HepG2 (cell line): Measurements from ENCODE around the gene TRIM7. TPM values are rescaled to one million over a fixed set of nuclear protein-coding genes. Genes with fewer than 3 reads are reported as not detected.

Source experiments
- ATAC-seq: fragments of 200-7000 bp; cut with Tn5 transposase; 3 replicates; pipeline ENCODE4 v1.9.1; 2020; ENCODE audit warnings: mild to moderate bottlenecking, moderate library complexity
- BruUV-seq: library from RNA; stranded (reverse); fragments of 400-500 nt; replicated peaks from 2 replicates; lab custom pipeline; 2021; lab: Mats Ljungman, UMichigan
- CTCF ChIA-PET: fragments of 300-600 bp; formaldehyde crosslinking; extraction: SDS; loops from one replicate; lab custom pipeline; 2021; ENCODE audit warnings: low total read pairs, inconsistent platforms, low intra/inter-chr PET ratio; lab: Yijun Ruan, JAX
- POLR2A ChIA-PET: fragments of 350-600 bp; sonication (Branson Sonifier 250); formaldehyde crosslinking; loops from one replicate; lab custom pipeline; 2020; ENCODE audit warnings: antibody characterized with exemption, inconsistent platforms; lab: Yijun Ruan, JAX
- DNase-seq: peaks from one replicate; pipeline ENCODE4 v3.0.0-alpha.2; 2015; ENCODE audit warnings: low spot score
- FAIRE-seq: peaks from 3 replicates; lab custom pipeline; 2011; peaks lifted over from hg19 to GRCh38; lab: Jason Lieb, UNC
- H2AFZ ChIP-seq: one replicate; pipeline ENCODE4 v1.6.1; 2011; ENCODE audit warnings: low read length, inconsistent platforms
- H3K27ac ChIP-seq: fragments of 300-600 bp; 3 replicates; pipeline ENCODE4 v1.8.0; 2011; ENCODE audit warnings: mixed run types, mild to moderate bottlenecking, mixed read lengths, low read length, inconsistent platforms; ENCODE audit not compliant: insufficient read depth; ENCODE audit errors: extremely low read length
- H3K27me3 ChIP-seq, 2 experiments: fragments of 200-600 bp in 1 of 2; 2 replicates in 1 of 2; 3 replicates in 1 of 2; pipeline versions ENCODE4 v1.6.0 to v1.8.0; 2011; ENCODE audit warnings: low read length in 2 of 2, mild to moderate bottlenecking in 2 of 2, moderate library complexity in 2 of 2, inconsistent platforms in 1 of 2; ENCODE audit not compliant: insufficient read depth in 2 of 2, control insufficient read depth in 1 of 2
- H3K36me3 ChIP-seq, 2 experiments: fragments of 200-600 bp in 1 of 2; replicated peaks in 1 of 2; 2 replicates in 1 of 2; 3 replicates in 1 of 2; pipeline versions ENCODE4 v1.5.1 to v1.8.0; 2011; ENCODE audit warnings: low read length in 2 of 2, inconsistent platforms in 1 of 2; ENCODE audit not compliant: insufficient read depth in 2 of 2, control insufficient read depth in 1 of 2
- H3K4me1 ChIP-seq: 2 replicates; pipeline ENCODE4 v1.5.1; 2012; ENCODE audit warnings: low read length, inconsistent platforms; ENCODE audit not compliant: insufficient read depth
- H3K4me2 ChIP-seq: 2 replicates; pipeline ENCODE4 v1.6.0; 2011; ENCODE audit warnings: low read depth, low read length, inconsistent platforms
- H3K4me3 ChIP-seq, 3 experiments: fragments of 200-600 bp in 1 of 3; sonication (generic), shearing (Covaris generic) in 1 of 3; replicated peaks in 1 of 3; 2 replicates each; pipeline ENCODE4 v1.5.1; 2011 to 2016; ENCODE audit warnings: low read length in 3 of 3, inconsistent platforms in 2 of 3, low read depth in 2 of 3, mild to moderate bottlenecking in 2 of 3, control low read depth in 1 of 3, mixed read lengths in 1 of 3; ENCODE audit not compliant: insufficient read depth in 1 of 3
- H3K79me2 ChIP-seq: one replicate; pipeline ENCODE4 v1.6.1; 2011; ENCODE audit warnings: low read length, inconsistent platforms; ENCODE audit not compliant: insufficient read depth
- H3K9ac ChIP-seq: 2 replicates; pipeline ENCODE4 v1.6.0; 2011; ENCODE audit warnings: mild to moderate bottlenecking, low read depth, low read length, inconsistent platforms; ENCODE audit not compliant: insufficient read depth
- H3K9me3 ChIP-seq: 2 replicates; pipeline ENCODE4 v1.5.1; 2012; ENCODE audit warnings: mild to moderate bottlenecking, low read length
- H4K20me1 ChIP-seq: 2 replicates; pipeline ENCODE4 v1.6.0; 2011; ENCODE audit warnings: inconsistent platforms, mild to moderate bottlenecking, low read length, moderate library complexity; ENCODE audit not compliant: insufficient read depth
- AGO2 ChIP-seq: fragments of 200-400 bp; formaldehyde crosslinking; optimal IDR thresholded peaks from 2 replicates; pipeline ENCODE3; 2017; ENCODE audit warnings: mild to moderate bottlenecking, low read depth, low read length, moderate library complexity
- DDIT3 ChIP-seq: sonication (generic); formaldehyde crosslinking; IDR thresholded peaks from 2 replicates; pipeline ENCODE4 v1.4.0; 2020; ENCODE audit warnings: mild to moderate bottlenecking, missing genetic modification reagents
- DNMT3B ChIP-seq: conservative IDR thresholded peaks from 2 replicates; pipeline ENCODE4 v1.6.1; 2016; ENCODE audit warnings: missing biosample characterization, control low read depth
- EP300 ChIP-seq, 3 experiments: sonication (generic) in 1 of 3; formaldehyde crosslinking in 1 of 3; IDR thresholded peaks; 2 replicates each; pipeline versions ENCODE4 v1.5.1 to v1.6.1; 2011 to 2020; ENCODE audit warnings: low read depth in 2 of 3, low read length in 2 of 3, borderline replicate concordance in 1 of 3, improper control_type of control experiment in 1 of 3, mild to moderate bottlenecking in 1 of 3, missing genetic modification reagents in 1 of 3, moderate library complexity in 1 of 3
- FOXA3 ChIP-seq: IDR thresholded peaks from 2 replicates; pipeline ENCODE4 v1.6.1; 2016; ENCODE audit warnings: missing genetic modification reagents, missing compliant biosample characterization
- KDM5A ChIP-seq: fragments of 200-600 bp; sonication (generic); IDR thresholded peaks from 2 replicates; pipeline ENCODE4 v1.7.0; 2018; ENCODE audit warnings: antibody characterized with exemption, mild to moderate bottlenecking, low read length, borderline replicate concordance
- MAFK ChIP-seq, 2 experiments: IDR thresholded peaks in 1 of 2; conservative IDR thresholded peaks in 1 of 2; 2 replicates each; pipeline ENCODE4 v1.6.1; 2011; ENCODE audit warnings: improper control_type of control experiment in 2 of 2, low read length in 2 of 2
- RBFOX2 ChIP-seq: fragments of 200-400 bp; formaldehyde crosslinking; IDR thresholded peaks from 2 replicates; pipeline ENCODE4 v1.6.1; 2017; ENCODE audit warnings: low read depth, mild to moderate bottlenecking, low read length
- SETDB1 ChIP-seq: sonication (generic); formaldehyde crosslinking; IDR thresholded peaks from 2 replicates; pipeline ENCODE4 v1.5.1; 2020; ENCODE audit warnings: missing genetic modification reagents, mild to moderate bottlenecking, borderline replicate concordance
- SIX1 ChIP-seq: sonication (generic); formaldehyde crosslinking; IDR thresholded peaks from 2 replicates; pipeline ENCODE4 v1.4.0; 2020; ENCODE audit warnings: missing genetic modification reagents, borderline replicate concordance
- SNAI1 ChIP-seq: sonication (generic); formaldehyde crosslinking; IDR thresholded peaks from 2 replicates; pipeline ENCODE4 v1.5.0; 2020; ENCODE audit warnings: mild to moderate bottlenecking, missing genetic modification reagents, borderline replicate concordance
- SNAPC4 ChIP-seq: sonication (generic); formaldehyde crosslinking; IDR thresholded peaks from 2 replicates; pipeline ENCODE4 v1.4.0; 2020; ENCODE audit warnings: mild to moderate bottlenecking, missing genetic modification reagents
- THRA ChIP-seq: sonication (generic); formaldehyde crosslinking; IDR thresholded peaks from 2 replicates; pipeline ENCODE4 v1.4.0; 2020; ENCODE audit warnings: missing genetic modification reagents, borderline replicate concordance
- ZBTB38 ChIP-seq: sonication (generic); formaldehyde crosslinking; IDR thresholded peaks from 2 replicates; pipeline ENCODE4 v1.5.1; 2020; ENCODE audit warnings: mild to moderate bottlenecking, missing genetic modification reagents
- ZBTB7A ChIP-seq: sonication (generic); formaldehyde crosslinking; IDR thresholded peaks from 2 replicates; pipeline ENCODE4 v1.8.0; 2022; ENCODE audit warnings: mild to moderate bottlenecking, missing genetic modification reagents
- ZFYVE20 ChIP-seq: sonication (generic); formaldehyde crosslinking; IDR thresholded peaks from 2 replicates; pipeline ENCODE4 v1.8.0; 2023; ENCODE audit warnings: low read depth, mild to moderate bottlenecking, moderate library complexity, missing genetic modification reagents, borderline replicate concordance
- ZNF251 ChIP-seq: sonication (generic); formaldehyde crosslinking; IDR thresholded peaks from 2 replicates; pipeline ENCODE4 v1.9.0; 2021; ENCODE audit warnings: mild to moderate bottlenecking, missing genetic modification reagents
- ZNF772 ChIP-seq: sonication (generic); formaldehyde crosslinking; IDR thresholded peaks from 2 replicates; pipeline ENCODE4 v1.5.0; 2020; ENCODE audit warnings: mild to moderate bottlenecking, missing genetic modification reagents
- WGBS: methylation state at CpG from one replicate; pipeline ENCODE4 v1.1.6; 2017; ENCODE audit warnings: low lambda C conversion rate; 5-methylcytosine and 5-hydroxymethylcytosine counted together
- in situ Hi-C: cut with HindIII; loops from 2 replicates; pipeline ENCODE4 v1.10.0; 2017; ENCODE audit warnings: low pct_unique_long_range_greater_than_20kb; ENCODE audit not compliant: extremely low pct_ligation_motif_present
- intact Hi-C: fragments of 100-400 bp; cut with micrococcal nuclease; formaldehyde crosslinking; loops from one replicate; pipeline ENCODE4 v1.10.0; 2022; ENCODE audit not compliant: unreplicated experiment
- polyA plus RNA-seq, 8 experiments: library from polyadenylated mRNA; depleted of rRNA in 3 of 8; stranded (reverse) in 7 of 8; unstranded in 1 of 8; fragments of >200 nt; fragmentation: Illumina TruSeq in 4 of 8; extraction: Trizol in 4 of 8; gene quantifications; 2 replicates each; pipeline versions ENCODE4 v1.2.1 to v1.2.3, GENCODE V29; 2011 to 2016; ENCODE audit warnings: low read depth in 4 of 8, missing spikeins in 1 of 8, mixed read lengths in 1 of 8; ENCODE audit not compliant: insufficient read depth in 1 of 8
- total RNA-seq, 5 experiments: library from RNA; depleted of rRNA; stranded (reverse); fragments of >200 nt; fragmentation: Illumina TruSeq; extraction: Trizol; gene quantifications; 2 replicates each; pipeline ENCODE4 v1.2.3, GENCODE V29; 2016; ENCODE audit warnings: low read depth in 1 of 5

Gene TRIM7
- total and polyA plus RNA-seq, 2 of the 13 experiments (the other 11 are each of a cell fraction or from before 2014, with no cell fraction given): 0.13 TPM; not detected in 1

GRCh38 chr5:181232593-181232992 is 27.6 kb upstream of the TRIM7 start:
- FAIRE-seq: no peak

More at GRCh38 chr5:181232593-181232992, 27.6 kb upstream of the TRIM7 start:
- no TSS peak for BruUV-seq
- in situ Hi-C loops (no loop called here), intact Hi-C loops (no loop called here)
- Histone ChIP-seq H3K79me2 (no peaks in the 10 kb centered on the region), H3K4me3 (no peak overlapping the region), H3K36me3 (peaks cover 25 to 67% of the 10 kb centered on the region in 2 experiments), H3K4me1 (peaks cover 8% of the 10 kb centered on the region; the same call in 1 of the 2 replicates), H3K4me2 (no peak overlapping the region), H2AFZ (no peak overlapping the region), H3K27ac (no peak overlapping the region), H3K9me3 (no peaks in the 10 kb centered on the region), H3K9ac (no peak overlapping the region), H4K20me1 (peaks cover 20% of the 10 kb centered on the region), H3K27me3 (no peaks in the 10 kb centered on the region)
- TF ChIP-seq ZFYVE20 (CRISPR knock-in tag) (no peak), DDIT3 (no peak), SNAI1 (CRISPR knock-in tag) (no peak), FOXA3 (CRISPR knock-in tag) (no peak), MAFK (conservative IDR thresholded peaks at IDR 0.05 in 1 of 2, IDR thresholded peaks at IDR 0.05 in 1 of 2; ENCODE audit: low read length in 2 of 2) (no peak), ZBTB7A (no peak), SNAPC4 (CRISPR knock-in tag) (no peak), RBFOX2 (peak; percentile 46; the same call in 1 of the 2 replicates), KDM5A (no peak), ZNF772 (CRISPR knock-in tag) (no peak), AGO2 (peak; percentile 82), THRA (no peak), ZNF251 (CRISPR knock-in tag) (no peak), EP300 (IDR thresholded peaks at IDR 0.05; ENCODE audit: low read depth in 2 of 2, low read length in 2 of 2) (no peak), EP300 (CRISPR knock-in tag; IDR thresholded peaks at IDR 0.05; ENCODE audit: borderline replicate concordance) (no peak), ZBTB38 (CRISPR knock-in tag) (no peak), SIX1 (no peak), DNMT3B (no peak), SETDB1 (CRISPR knock-in tag) (no peak)
- peak; percentile 4; the same call in 2 of the 3 replicates for ATAC-seq
- 95% methylated on average over 10 of the region's 18 CpGs for WGBS
- DNase-seq: no peak
- CTCF ChIA-PET: no interaction called here
- POLR2A ChIA-PET: interaction anchor here (1.4 to 4.3 kb wide), 2 partner anchors 9 to 12 kb away, joined by 4 to 41 read pairs; partner anchors contain the start of genes RACK1 and TRIM41
